GM12892 (cell line): ENCODE data around the gene PIM3.

Source experiments
- POLR2A ChIP-seq: IDR thresholded peaks from 2 replicates; pipeline ENCODE4 v1.6.1; 2011; ENCODE audit warnings: low read depth, low read length, control low read depth
- POLR2AphosphoS5 ChIP-seq: IDR thresholded peaks from 2 replicates; pipeline ENCODE4 v1.6.1; 2011; ENCODE audit warnings: low read depth, low read length, control low read depth
- TAF1 ChIP-seq: IDR thresholded peaks from 2 replicates; pipeline ENCODE4 v1.6.1; 2011; ENCODE audit warnings: low read depth, mild to moderate bottlenecking, control low read depth, low read length, borderline replicate concordance

GRCh38 chr22:50007057-50007511 is 46.5 kb downstream of the PIM3 start:
- TF ChIP-seq POLR2AphosphoS5 (no peak), POLR2A (no peak), TAF1 (no peak)
